GM23338 (cell line): ENCODE data around the gene DDX23. TPM values are rescaled to one million over a fixed set of nuclear protein-coding genes. Genes with fewer than 3 reads are reported as not detected.

Experiments used
- ATAC-seq: fragments of 200-7000 bp; cut with Tn5 transposase; 3 replicates; pipeline ENCODE4 v1.9.1; 2020
- DNase-seq: peaks from one replicate; pipeline ENCODE4 v3.0.0-alpha.2; 2015; ENCODE audit warnings: low spot score
- H2AFZ ChIP-seq: fragments of 200-600 bp; sonication (generic); 2 replicates; pipeline ENCODE4 v1.8.0; 2016; ENCODE audit warnings: antibody characterized with exemption, mild to moderate bottlenecking, moderate library complexity
- H3F3A ChIP-seq: fragments of 200-600 bp; sonication (generic); replicated peaks from 2 replicates; pipeline ENCODE4 v1.8.0; 2017; ENCODE audit warnings: antibody characterized with exemption, mixed run types, low read depth
- H3K27ac ChIP-seq: fragments of 200-600 bp; sonication (generic); 2 replicates; pipeline ENCODE4 v1.6.1; 2016; ENCODE audit warnings: low read depth
- H3K27me3 ChIP-seq: fragments of 200-600 bp; sonication (generic); 2 replicates; pipeline ENCODE4 v1.8.0; 2016; ENCODE audit warnings: mild to moderate bottlenecking, mixed run types, moderate library complexity; ENCODE audit not compliant: insufficient read depth
- H3K36me3 ChIP-seq: fragments of 200-600 bp; sonication (generic); 2 replicates; pipeline ENCODE4 v1.8.0; 2016; ENCODE audit warnings: mild to moderate bottlenecking; ENCODE audit not compliant: insufficient read depth
- H3K4me1 ChIP-seq: fragments of 200-600 bp; sonication (generic); 2 replicates; pipeline ENCODE4 v1.8.0; 2016; ENCODE audit warnings: mild to moderate bottlenecking, moderate library complexity; ENCODE audit not compliant: insufficient read depth
- H3K4me2 ChIP-seq: fragments of 200-600 bp; sonication (generic); 2 replicates; pipeline ENCODE4 v1.7.1; 2017; ENCODE audit warnings: mixed run types
- H3K4me3 ChIP-seq: fragments of 200-600 bp; sonication (generic); 2 replicates; pipeline ENCODE4 v1.6.1; 2016; ENCODE audit warnings: mixed run types
- H3K79me2 ChIP-seq: fragments of 200-600 bp; sonication (generic); replicated peaks from 2 replicates; pipeline ENCODE4 v1.8.0; 2017; ENCODE audit warnings: mild to moderate bottlenecking; ENCODE audit not compliant: insufficient read depth
- H3K9me2 ChIP-seq: fragments of 200-600 bp; sonication (generic); 2 replicates; pipeline ENCODE4 v1.8.0; 2017; ENCODE audit not compliant: insufficient read depth
- H4K20me1 ChIP-seq: fragments of 200-600 bp; sonication (generic); replicated peaks from 2 replicates; pipeline ENCODE4 v1.8.0; 2017; ENCODE audit warnings: mild to moderate bottlenecking; ENCODE audit not compliant: insufficient read depth
- H3K27ac Mint-ChIP-seq: 2 replicates; pipeline ENCODE4 v1.8.0; 2020; ENCODE audit warnings: inconsistent platforms, mild to moderate bottlenecking, moderate library complexity, mixed read lengths
- H3K27me3 Mint-ChIP-seq: 3 replicates; pipeline ENCODE4 v1.8.0; 2022; ENCODE audit warnings: low read depth, mild to moderate bottlenecking, moderate library complexity, mixed read lengths, inconsistent platforms; ENCODE audit not compliant: insufficient read depth, poor library complexity
- H3K36me3 Mint-ChIP-seq: 3 replicates; pipeline ENCODE4 v1.8.0; 2021; ENCODE audit warnings: low read depth, mild to moderate bottlenecking, inconsistent platforms, moderate library complexity, mixed read lengths
- H3K4me1 Mint-ChIP-seq: 3 replicates; pipeline ENCODE4 v1.8.0; 2020; ENCODE audit warnings: mild to moderate bottlenecking, inconsistent platforms, mixed read lengths
- H3K4me3 Mint-ChIP-seq: 3 replicates; pipeline ENCODE4 v1.8.0; 2021; ENCODE audit warnings: moderate library complexity, mild to moderate bottlenecking, inconsistent platforms, mixed read lengths
- H3K9me3 Mint-ChIP-seq: 3 replicates; pipeline ENCODE4 v1.8.0; 2020; ENCODE audit warnings: moderate library complexity, mild to moderate bottlenecking, inconsistent platforms, mixed read lengths
- CREB1 ChIP-seq: fragments of 250-450 bp; sonication (Bioruptor Pico); IDR thresholded peaks from 2 replicates; pipeline ENCODE4 v1.5.0; 2020; ENCODE audit warnings: low read depth, mild to moderate bottlenecking, moderate library complexity
- EZH2 ChIP-seq: fragments of 200-600 bp; sonication (generic); IDR thresholded peaks from one replicate; pipeline ENCODE4 v1.8.0; 2017; ENCODE audit warnings: antibody characterized with exemption, mild to moderate bottlenecking, low read depth; ENCODE audit not compliant: unreplicated experiment
- JUNB ChIP-seq: IDR thresholded peaks from one replicate; pipeline ENCODE4 v1.6.1; 2016; ENCODE audit warnings: antibody characterized with exemption; ENCODE audit not compliant: unreplicated experiment
- NANOG ChIP-seq: IDR thresholded peaks from 2 replicates; pipeline ENCODE4 v1.6.1; 2016; ENCODE audit warnings: antibody characterized with exemption, borderline replicate concordance
- POLR2AphosphoS5 ChIP-seq: IDR thresholded peaks from 2 replicates; pipeline ENCODE4 v1.6.1; 2016; ENCODE audit warnings: antibody characterized with exemption, low read depth
- STAT1 ChIP-seq: IDR thresholded peaks from one replicate; pipeline ENCODE4 v1.6.1; 2016; ENCODE audit warnings: antibody characterized with exemption; ENCODE audit not compliant: unreplicated experiment
- ZNF114 ChIP-seq: fragments of 250-450 bp; sonication (Bioruptor Pico); IDR thresholded peaks from 2 replicates; pipeline ENCODE4 v1.5.0; 2020; ENCODE audit warnings: mild to moderate bottlenecking, moderate library complexity
- polyA plus RNA-seq: library from polyadenylated mRNA; unstranded; fragments of >200 nt; fragmentation: Nextera tagmentation; extraction: Ambion mirVana; gene quantifications from 2 replicates; pipeline ENCODE4 v1.2.1, GENCODE V29; 2016
- total RNA-seq: library from RNA; depleted of rRNA; stranded (reverse); fragments of >200 nt; shearing (Covaris generic); gene quantifications from 2 replicates; pipeline ENCODE4 v1.2.3, GENCODE V29; 2014
- TF ChIP-seq, protein P1 (sequence below): IDR thresholded peaks from 2 replicates; pipeline ENCODE4 v1.6.1; 2016; ENCODE audit warnings: antibody characterized with exemption
- TF ChIP-seq, protein P2 (sequence below): fragments of 250-450 bp; sonication (Bioruptor Pico); IDR thresholded peaks from 2 replicates; pipeline ENCODE4 v1.5.0; 2020; ENCODE audit warnings: mild to moderate bottlenecking, moderate library complexity
- TF ChIP-seq, protein P3 (sequence below): IDR thresholded peaks from one replicate; pipeline ENCODE4 v1.6.1; 2018; ENCODE audit warnings: antibody characterized with exemption; ENCODE audit not compliant: unreplicated experiment

Gene DDX23
- total and polyA plus RNA-seq, 2 experiments from 2014 or later, result 31.7 to 78.5 TPM

DNA sequence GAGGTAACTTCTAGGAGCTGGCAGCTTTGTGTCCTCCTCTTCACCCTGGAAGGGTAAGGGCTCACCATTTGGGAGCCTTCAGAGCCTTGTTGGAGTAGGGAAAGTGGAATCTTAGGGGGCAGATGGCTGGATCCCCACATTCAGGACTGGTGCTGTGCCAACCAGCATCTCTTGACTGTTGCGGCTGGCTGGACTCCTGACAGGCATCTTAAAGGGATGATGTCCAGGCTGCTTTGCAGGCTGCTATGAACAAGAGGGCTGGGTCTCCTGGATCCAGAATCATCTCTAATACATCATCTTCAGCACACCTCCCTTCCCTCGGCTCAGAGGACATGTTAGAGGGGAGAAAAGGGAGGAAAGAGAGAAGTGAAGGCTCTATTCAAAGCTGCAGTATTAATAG is 29.3 kb downstream of the DDX23 start:
- no peak overlapping the region for H3K4me3 ChIP-seq
- no peaks in the 10 kb centered on the region; the same call in 1 of the 2 replicates for H4K20me1 ChIP-seq
- TF ChIP-seq, protein P1, sequence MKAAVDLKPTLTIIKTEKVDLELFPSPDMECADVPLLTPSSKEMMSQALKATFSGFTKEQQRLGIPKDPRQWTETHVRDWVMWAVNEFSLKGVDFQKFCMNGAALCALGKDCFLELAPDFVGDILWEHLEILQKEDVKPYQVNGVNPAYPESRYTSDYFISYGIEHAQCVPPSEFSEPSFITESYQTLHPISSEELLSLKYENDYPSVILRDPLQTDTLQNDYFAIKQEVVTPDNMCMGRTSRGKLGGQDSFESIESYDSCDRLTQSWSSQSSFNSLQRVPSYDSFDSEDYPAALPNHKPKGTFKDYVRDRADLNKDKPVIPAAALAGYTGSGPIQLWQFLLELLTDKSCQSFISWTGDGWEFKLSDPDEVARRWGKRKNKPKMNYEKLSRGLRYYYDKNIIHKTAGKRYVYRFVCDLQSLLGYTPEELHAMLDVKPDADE, result no peak
- TF ChIP-seq POLR2AphosphoS5, result no peak
- TF ChIP-seq JUNB, result no peak
- H3K79me2 ChIP-seq, result no peaks in the 10 kb centered on the region
- no peak for ATAC-seq
- Mint-ChIP-seq H3K4me3 (no peak overlapping the region), H3K9me3 (no peaks in the 10 kb centered on the region; the same call in 2 of the 3 replicates), H3K27ac (no peak overlapping the region), H3K4me1 (peaks cover 34% of the 10 kb centered on the region), H3K27me3 (peaks cover 28% of the 10 kb centered on the region), H3K36me3 (peaks cover 10% of the 10 kb centered on the region; the same call in 1 of the 3 replicates)
- no peak overlapping the region for H2AFZ ChIP-seq
- no peak for DNase-seq
- H3F3A ChIP-seq, result no peaks in the 10 kb centered on the region; the same call in 1 of the 2 replicates
- H3K9me2 ChIP-seq, result no peaks in the 10 kb centered on the region
- peaks cover 9% of the 10 kb centered on the region for H3K4me1 ChIP-seq
- H3K27me3 ChIP-seq, result peaks cover 34% of the 10 kb centered on the region
- H3K27ac ChIP-seq, result no peak overlapping the region
- H3K4me2 ChIP-seq, result no peak overlapping the region
- H3K36me3 ChIP-seq, result no peaks in the 10 kb centered on the region

DNA sequence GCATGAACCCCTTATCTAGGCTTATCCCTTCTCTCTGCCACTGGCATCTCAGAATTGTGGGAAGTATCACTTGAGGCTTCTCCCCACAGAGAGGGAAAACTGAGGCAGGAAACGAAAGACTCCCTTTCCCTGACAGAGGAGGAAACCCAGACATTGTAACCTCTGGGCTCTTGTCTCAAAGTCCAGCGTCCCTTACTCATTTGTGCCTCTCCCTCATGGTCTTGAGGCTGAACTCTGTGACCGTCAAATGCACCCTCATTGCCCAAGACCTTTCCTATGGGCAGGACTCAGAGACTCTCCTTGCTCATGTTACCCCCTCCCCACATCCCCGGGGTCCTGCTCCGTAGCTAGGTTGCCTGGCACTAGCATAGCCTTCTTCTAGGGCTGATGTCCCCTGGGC is 29.8 kb downstream of the DDX23 start:
- Histone ChIP-seq H3K27ac (no peak overlapping the region), H3K4me2 (no peak overlapping the region), H2AFZ (no peak overlapping the region), H3K4me1 (peaks cover 9% of the 10 kb centered on the region), H3K9me2 (no peaks in the 10 kb centered on the region), H3K4me3 (no peak overlapping the region), H3K79me2 (no peaks in the 10 kb centered on the region), H3F3A (no peaks in the 10 kb centered on the region; the same call in 1 of the 2 replicates), H3K36me3 (no peaks in the 10 kb centered on the region), H3K27me3 (peaks cover 40% of the 10 kb centered on the region), H4K20me1 (no peaks in the 10 kb centered on the region; the same call in 1 of the 2 replicates)
- Mint-ChIP-seq H3K4me1 (peaks cover 40% of the 10 kb centered on the region), H3K27ac (no peak overlapping the region), H3K36me3 (peaks cover 10% of the 10 kb centered on the region; the same call in 1 of the 3 replicates), H3K27me3 (peaks cover 33% of the 10 kb centered on the region), H3K9me3 (no peaks in the 10 kb centered on the region; the same call in 2 of the 3 replicates), H3K4me3 (no peak overlapping the region)
- ATAC-seq, result no peak
- no peak for DNase-seq
- TF ChIP-seq POLR2AphosphoS5, result no peak
- no peak for TF ChIP-seq EZH2
- TF ChIP-seq JUNB, result no peak
- no peak for TF ChIP-seq ZNF114 (CRISPR knock-in tag)
- no peak for TF ChIP-seq CREB1
- TF ChIP-seq, protein P2, sequence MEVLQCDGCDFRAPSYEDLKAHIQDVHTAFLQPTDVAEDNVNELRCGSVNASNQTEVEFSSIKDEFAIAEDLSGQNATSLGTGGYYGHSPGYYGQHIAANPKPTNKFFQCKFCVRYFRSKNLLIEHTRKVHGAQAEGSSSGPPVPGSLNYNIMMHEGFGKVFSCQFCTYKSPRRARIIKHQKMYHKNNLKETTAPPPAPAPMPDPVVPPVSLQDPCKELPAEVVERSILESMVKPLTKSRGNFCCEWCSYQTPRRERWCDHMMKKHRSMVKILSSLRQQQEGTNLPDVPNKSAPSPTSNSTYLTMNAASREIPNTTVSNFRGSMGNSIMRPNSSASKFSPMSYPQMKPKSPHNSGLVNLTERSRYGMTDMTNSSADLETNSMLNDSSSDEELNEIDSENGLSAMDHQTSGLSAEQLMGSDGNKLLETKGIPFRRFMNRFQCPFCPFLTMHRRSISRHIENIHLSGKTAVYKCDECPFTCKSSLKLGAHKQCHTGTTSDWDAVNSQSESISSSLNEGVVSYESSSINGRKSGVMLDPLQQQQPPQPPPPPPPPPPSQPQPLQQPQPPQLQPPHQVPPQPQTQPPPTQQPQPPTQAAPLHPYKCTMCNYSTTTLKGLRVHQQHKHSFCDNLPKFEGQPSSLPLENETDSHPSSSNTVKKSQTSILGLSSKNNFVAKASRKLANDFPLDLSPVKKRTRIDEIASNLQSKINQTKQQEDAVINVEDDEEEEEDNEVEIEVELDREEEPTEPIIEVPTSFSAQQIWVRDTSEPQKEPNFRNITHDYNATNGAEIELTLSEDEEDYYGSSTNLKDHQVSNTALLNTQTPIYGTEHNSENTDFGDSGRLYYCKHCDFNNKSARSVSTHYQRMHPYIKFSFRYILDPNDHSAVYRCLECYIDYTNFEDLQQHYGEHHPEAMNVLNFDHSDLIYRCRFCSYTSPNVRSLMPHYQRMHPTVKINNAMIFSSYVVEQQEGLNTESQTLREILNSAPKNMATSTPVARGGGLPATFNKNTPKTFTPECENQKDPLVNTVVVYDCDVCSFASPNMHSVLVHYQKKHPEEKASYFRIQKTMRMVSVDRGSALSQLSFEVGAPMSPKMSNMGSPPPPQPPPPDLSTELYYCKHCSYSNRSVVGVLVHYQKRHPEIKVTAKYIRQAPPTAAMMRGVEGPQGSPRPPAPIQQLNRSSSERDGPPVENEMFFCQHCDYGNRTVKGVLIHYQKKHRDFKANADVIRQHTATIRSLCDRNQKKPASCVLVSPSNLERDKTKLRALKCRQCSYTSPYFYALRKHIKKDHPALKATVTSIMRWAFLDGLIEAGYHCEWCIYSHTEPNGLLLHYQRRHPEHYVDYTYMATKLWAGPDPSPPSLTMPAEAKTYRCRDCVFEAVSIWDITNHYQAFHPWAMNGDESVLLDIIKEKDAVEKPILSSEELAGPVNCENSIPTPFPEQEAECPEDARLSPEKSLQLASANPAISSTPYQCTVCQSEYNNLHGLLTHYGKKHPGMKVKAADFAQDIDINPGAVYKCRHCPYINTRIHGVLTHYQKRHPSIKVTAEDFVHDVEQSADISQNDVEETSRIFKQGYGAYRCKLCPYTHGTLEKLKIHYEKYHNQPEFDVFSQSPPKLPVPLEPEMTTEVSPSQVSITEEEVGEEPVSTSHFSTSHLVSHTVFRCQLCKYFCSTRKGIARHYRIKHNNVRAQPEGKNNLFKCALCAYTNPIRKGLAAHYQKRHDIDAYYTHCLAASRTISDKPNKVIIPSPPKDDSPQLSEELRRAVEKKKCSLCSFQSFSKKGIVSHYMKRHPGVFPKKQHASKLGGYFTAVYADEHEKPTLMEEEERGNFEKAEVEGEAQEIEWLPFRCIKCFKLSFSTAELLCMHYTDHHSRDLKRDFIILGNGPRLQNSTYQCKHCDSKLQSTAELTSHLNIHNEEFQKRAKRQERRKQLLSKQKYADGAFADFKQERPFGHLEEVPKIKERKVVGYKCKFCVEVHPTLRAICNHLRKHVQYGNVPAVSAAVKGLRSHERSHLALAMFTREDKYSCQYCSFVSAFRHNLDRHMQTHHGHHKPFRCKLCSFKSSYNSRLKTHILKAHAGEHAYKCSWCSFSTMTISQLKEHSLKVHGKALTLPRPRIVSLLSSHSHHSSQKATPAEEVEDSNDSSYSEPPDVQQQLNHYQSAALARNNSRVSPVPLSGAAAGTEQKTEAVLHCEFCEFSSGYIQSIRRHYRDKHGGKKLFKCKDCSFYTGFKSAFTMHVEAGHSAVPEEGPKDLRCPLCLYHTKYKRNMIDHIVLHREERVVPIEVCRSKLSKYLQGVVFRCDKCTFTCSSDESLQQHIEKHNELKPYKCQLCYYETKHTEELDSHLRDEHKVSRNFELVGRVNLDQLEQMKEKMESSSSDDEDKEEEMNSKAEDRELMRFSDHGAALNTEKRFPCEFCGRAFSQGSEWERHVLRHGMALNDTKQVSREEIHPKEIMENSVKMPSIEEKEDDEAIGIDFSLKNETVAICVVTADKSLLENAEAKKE (CRISPR knock-in tag), result no peak
- TF ChIP-seq, protein P3, sequence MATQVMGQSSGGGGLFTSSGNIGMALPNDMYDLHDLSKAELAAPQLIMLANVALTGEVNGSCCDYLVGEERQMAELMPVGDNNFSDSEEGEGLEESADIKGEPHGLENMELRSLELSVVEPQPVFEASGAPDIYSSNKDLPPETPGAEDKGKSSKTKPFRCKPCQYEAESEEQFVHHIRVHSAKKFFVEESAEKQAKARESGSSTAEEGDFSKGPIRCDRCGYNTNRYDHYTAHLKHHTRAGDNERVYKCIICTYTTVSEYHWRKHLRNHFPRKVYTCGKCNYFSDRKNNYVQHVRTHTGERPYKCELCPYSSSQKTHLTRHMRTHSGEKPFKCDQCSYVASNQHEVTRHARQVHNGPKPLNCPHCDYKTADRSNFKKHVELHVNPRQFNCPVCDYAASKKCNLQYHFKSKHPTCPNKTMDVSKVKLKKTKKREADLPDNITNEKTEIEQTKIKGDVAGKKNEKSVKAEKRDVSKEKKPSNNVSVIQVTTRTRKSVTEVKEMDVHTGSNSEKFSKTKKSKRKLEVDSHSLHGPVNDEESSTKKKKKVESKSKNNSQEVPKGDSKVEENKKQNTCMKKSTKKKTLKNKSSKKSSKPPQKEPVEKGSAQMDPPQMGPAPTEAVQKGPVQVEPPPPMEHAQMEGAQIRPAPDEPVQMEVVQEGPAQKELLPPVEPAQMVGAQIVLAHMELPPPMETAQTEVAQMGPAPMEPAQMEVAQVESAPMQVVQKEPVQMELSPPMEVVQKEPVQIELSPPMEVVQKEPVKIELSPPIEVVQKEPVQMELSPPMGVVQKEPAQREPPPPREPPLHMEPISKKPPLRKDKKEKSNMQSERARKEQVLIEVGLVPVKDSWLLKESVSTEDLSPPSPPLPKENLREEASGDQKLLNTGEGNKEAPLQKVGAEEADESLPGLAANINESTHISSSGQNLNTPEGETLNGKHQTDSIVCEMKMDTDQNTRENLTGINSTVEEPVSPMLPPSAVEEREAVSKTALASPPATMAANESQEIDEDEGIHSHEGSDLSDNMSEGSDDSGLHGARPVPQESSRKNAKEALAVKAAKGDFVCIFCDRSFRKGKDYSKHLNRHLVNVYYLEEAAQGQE, result no peak
- no peak for TF ChIP-seq STAT1
- TF ChIP-seq, protein P1, result no peak
- TF ChIP-seq NANOG, result no peak
